Measurements from ENCODE around the gene AFTPH.

Gene AFTPH

GRCh38 chr2:64541547-64541946, 17.4 kb downstream of the AFTPH start:
- H3K4me2 ChIP-seq (ENCODE audit: low read length), result no peak overlapping the region
- no peaks in the 10 kb centered on the region for H3K36me3 ChIP-seq (ENCODE audit: control insufficient read depth, insufficient read depth, low read length)
- H3K4me3 ChIP-seq (ENCODE audit: low read depth, low read length), result no peak overlapping the region
- H3K9ac ChIP-seq, result no peak overlapping the region
- no peaks in the 10 kb centered on the region for H3K4me1 ChIP-seq
- H3K27ac ChIP-seq, result no peak overlapping the region
- no peak for TF ChIP-seq CTCF (IDR thresholded peaks at IDR 0.05)
- H2AFZ ChIP-seq, result no peak overlapping the region
- H3K79me2 ChIP-seq, result peaks cover 21% of the 10 kb centered on the region
- H3K9me3 ChIP-seq (ENCODE audit: control insufficient read depth, low read length), result no peaks in the 10 kb centered on the region
- no peaks in the 10 kb centered on the region for H3K27me3 ChIP-seq (ENCODE audit: control insufficient read depth, insufficient read depth, low read length)

DNA sequence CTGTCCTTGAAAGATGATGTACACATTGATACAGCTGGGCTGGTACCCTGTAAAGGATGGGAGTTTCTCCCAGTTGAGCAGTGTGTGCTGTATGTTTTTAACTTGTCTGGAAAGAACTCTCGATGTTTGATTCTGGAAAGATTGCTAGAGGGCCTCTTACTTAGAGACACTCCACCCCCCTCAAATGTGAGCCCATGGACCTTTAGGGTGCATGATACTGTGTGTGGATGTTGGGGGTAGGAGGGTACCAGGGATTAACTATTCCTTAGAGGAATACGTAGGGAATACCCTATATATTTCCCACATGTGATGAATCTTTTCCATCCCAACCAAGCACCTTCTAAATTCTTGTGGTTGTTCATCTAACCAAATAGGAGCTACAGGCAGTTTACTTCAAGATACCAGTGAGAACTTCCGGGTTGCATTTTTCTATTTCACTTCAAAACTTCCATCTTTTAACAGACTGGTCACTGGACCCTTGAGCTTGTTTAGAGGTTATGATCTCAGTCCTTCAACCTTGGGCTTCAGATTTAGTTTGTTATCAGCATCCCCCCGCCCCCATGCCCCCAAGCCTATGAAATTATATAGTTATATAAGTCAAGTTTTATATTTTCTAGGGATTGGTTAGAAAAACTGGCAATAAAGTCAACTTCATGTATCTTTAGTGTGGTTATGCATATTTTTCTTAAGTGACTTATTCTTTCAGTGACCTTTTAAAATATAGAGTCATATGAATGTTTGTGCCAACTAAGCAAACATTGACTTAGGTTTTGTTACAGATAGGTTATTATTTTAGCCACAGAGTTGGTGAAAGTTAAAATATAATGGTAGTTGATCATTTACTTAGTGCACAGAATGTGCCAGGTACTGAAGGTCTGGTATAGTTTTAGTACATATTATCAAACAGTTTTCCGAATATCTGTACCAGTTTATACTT, 18.2 kb downstream of the AFTPH start:
- H3K9ac ChIP-seq, result no peak overlapping the region
- peaks cover 21% of the 10 kb centered on the region for H3K79me2 ChIP-seq
- no peak overlapping the region for H3K4me3 ChIP-seq (ENCODE audit: low read depth, low read length)
- H2AFZ ChIP-seq, result no peak overlapping the region
- no peak overlapping the region for H3K27ac ChIP-seq
- H3K9me3 ChIP-seq (ENCODE audit: control insufficient read depth, low read length), result no peaks in the 10 kb centered on the region
- no peak for TF ChIP-seq CTCF (IDR thresholded peaks at IDR 0.05)
- no peaks in the 10 kb centered on the region for H3K27me3 ChIP-seq (ENCODE audit: control insufficient read depth, insufficient read depth, low read length)
- no peak overlapping the region for H3K4me2 ChIP-seq (ENCODE audit: low read length)
- H3K36me3 ChIP-seq (ENCODE audit: control insufficient read depth, insufficient read depth, low read length), result no peaks in the 10 kb centered on the region
- no peaks in the 10 kb centered on the region for H3K4me1 ChIP-seq

DNA sequence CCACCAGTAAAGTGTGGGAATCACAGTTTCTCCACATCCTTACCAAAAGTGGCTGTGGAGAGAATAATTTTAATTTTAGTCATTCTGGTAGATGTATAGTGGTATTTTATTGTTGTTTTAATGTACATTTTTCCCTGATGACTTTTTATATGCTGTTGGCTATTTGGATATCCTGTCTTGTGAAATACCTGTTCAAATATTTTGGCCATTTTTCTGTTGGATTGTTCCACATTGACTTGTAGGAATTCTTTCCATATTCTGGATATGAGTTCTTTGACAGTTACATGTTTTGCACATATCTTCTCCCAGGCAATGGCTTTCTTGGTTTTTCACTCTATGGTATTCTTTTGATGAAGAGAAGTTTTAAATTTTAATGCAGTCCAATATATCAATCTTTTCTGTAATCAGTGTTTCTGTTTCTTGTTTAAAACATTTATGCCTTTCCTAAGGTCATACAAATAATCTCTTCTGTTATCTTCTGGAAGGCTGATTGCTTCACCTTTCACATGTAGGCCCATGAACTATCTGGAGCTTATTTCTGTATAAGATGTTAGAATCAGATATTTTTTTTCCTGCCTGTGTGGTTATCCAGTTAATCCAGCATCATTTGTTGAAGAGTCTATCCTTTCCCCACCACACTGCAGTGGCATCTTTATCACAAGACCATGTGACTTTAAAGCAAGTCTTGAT, 19.0 kb downstream of the AFTPH start:
- Histone ChIP-seq H3K27me3 (ENCODE audit: control insufficient read depth, insufficient read depth, low read length) (no peaks in the 10 kb centered on the region), H3K4me2 (ENCODE audit: low read length) (no peak overlapping the region), H3K27ac (no peak overlapping the region), H3K79me2 (peaks cover 21% of the 10 kb centered on the region), H3K9ac (no peak overlapping the region), H3K4me1 (no peaks in the 10 kb centered on the region), H3K36me3 (ENCODE audit: control insufficient read depth, insufficient read depth, low read length) (no peaks in the 10 kb centered on the region), H2AFZ (no peak overlapping the region), H3K4me3 (ENCODE audit: low read depth, low read length) (no peak overlapping the region), H3K9me3 (ENCODE audit: control insufficient read depth, low read length) (no peaks in the 10 kb centered on the region)
- no peak for TF ChIP-seq CTCF (IDR thresholded peaks at IDR 0.05)

DNA sequence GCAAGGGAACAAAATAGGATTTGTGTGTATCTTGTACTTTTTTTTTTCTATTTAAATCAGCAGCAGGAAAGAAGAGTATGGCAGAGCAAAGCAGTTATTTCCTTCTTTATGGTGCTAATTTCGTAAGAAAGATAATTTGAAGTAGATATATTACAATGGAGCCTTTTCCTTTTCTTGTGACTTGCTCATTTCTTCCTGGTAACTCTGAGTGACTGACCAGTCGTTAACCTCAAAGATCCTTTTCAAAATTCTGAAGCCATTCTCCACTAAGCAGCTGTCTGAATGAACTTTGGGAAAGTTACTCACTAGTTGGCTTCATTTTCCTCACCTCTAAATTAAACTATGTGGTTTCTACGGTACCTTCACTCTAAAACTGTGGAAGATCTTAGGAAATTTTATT, 24.6 kb downstream of the AFTPH start:
- no peak overlapping the region for H3K27ac ChIP-seq
- peaks cover 7% of the 10 kb centered on the region for H3K79me2 ChIP-seq
- H3K4me2 ChIP-seq (ENCODE audit: low read length), result no peak overlapping the region
- H3K4me3 ChIP-seq (ENCODE audit: low read depth, low read length), result no peak overlapping the region
- TF ChIP-seq CTCF (IDR thresholded peaks at IDR 0.05), result no peak
- no peaks in the 10 kb centered on the region for H3K27me3 ChIP-seq (ENCODE audit: control insufficient read depth, insufficient read depth, low read length)
- H3K36me3 ChIP-seq (ENCODE audit: control insufficient read depth, insufficient read depth, low read length), result no peaks in the 10 kb centered on the region
- no peaks in the 10 kb centered on the region for H3K4me1 ChIP-seq
- no peak overlapping the region for H3K9ac ChIP-seq
- no peaks in the 10 kb centered on the region for H3K9me3 ChIP-seq (ENCODE audit: control insufficient read depth, low read length)
- H2AFZ ChIP-seq, result no peak overlapping the region

Data from parathyroid adenoma (tissue), 2 donors.